IPS DF 4.7 (cell line): Measurements from ENCODE around the gene BAD.

Experiments
- DNase-seq: peaks from one replicate; pipeline ENCODE4 v3.0.0-alpha.2; 2013; ENCODE audit warnings: low spot score; ENCODE audit errors: extremely low read depth

Gene BAD

GRCh38 chr11:64297699-64298358 is 13.4 kb upstream of the BAD start:
- no peak for DNase-seq

DNA sequence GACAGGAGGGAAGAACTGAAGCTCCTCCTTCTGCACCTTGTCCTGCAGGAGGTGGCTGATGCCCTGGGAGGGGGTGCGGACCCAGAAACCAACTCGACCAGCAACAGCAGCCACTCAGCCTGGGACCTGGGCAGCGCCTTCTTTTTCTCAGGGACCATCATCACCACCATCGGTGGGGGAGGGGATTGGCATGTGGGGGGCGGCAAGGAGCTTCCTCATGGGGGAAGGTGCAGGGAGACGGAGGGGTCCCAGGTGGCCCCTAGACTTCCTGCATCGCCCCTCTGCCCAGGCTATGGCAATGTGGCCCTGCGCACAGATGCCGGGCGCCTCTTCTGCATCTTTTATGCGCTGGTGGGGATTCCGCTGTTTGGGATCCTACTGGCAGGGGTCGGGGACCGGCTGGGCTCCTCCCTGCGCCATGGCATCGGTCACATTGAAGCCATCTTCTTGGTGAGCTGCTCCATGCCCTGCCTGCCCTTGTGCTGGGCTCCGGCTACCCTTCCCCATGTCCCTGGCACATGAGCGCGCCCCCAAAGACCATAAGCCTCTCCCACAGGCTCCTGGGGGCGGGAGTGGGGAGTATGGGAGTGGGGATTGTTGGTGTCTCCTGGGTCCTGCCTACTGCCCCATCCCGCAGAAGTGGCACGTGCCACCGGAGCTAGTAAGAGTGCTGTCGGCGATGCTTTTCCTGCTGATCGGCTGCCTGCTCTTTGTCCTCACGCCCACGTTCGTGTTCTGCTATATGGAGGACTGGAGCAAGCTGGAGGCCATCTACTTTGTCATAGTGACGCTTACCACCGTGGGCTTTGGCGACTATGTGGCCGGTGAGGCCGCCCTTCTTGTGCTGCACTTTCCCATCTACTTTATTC is 12.6 kb upstream of the BAD start:
- DNase-seq = no peak

DNA sequence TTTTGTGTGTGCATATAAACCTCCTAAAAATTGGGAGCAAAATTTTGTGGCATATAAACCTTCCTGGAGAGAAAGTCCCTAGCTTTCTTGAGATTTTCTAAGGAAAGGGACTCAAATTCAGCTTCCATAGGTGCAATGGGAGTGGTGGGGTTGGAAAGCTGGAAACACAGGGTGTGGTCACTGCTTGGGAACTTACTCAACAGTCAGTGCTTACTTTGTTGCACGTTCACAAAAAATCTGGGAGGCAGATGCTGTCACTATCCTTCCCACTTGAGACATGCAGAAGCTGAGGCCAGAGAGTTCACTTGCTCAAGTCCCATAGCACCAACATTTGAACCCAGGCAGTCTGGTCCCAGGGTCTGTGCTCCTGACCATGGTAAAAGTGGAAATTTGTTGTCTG is 11.8 kb upstream of the BAD start:
- no peak for DNase-seq

- no peak for DNase-seq
These were observed 11.3 kb upstream of the BAD start for GRCh38 chr11:64295760-64296159.

DNA sequence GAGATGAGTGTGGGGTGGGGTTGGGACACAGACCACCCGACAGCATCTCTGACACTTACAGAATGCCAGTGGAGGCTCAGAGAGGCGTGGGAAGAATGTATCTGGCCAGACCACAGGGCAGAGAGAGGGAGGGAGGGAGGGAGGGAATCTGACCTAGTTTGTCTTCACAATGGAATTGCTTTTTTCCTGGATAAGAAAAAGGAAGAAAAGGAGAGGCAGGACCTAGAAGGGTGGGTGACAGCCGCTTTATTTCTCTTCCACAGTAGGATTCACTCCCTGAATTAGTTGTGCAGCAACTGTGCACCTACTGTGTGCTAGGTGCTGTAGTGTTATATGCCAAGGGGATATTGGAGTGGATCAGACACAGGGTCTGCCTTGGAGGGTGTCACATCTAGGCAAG is 10.3 kb upstream of the BAD start:
- DNase-seq = no peak

GRCh38 chr11:64292460-64293254 is 8.2 kb upstream of the BAD start:
- DNase-seq = no peak

- DNase-seq = no peak
These were observed 7.4 kb upstream of the BAD start for GRCh38 chr11:64291752-64292459.

DNA sequence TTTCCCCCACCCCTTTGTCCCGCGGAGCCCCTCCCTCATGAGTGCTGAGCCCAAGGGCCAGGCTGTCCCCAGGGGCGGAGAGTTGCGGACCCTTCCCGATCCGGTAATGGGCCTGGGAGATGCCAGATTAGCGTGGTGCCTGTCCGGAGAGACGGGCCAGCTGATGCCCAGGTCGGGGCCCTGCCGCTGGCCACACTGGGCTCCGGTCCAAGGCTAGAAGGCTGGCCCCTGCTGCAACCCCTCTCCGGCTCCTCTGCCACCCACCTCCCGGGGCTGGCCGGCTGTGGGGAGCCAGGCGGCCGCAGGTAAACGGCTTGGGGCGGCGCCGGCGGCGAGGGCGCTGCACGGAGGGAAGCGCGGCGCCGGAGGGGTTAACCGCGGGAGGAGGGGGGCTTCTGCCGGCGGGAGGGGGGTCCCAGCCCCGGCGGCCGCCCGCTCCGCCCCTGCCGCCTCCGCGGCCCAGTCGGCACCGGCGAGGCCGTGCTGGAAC is 6.8 kb upstream of the BAD start, which contains the start of gene KCNK4:
Gene KCNK4, plus strand, starts transcription at position 41 of the 490 bp plus-strand sequence. CDS start 1,717 bp downstream, outside the sequence.
- no peak for DNase-seq

DNA sequence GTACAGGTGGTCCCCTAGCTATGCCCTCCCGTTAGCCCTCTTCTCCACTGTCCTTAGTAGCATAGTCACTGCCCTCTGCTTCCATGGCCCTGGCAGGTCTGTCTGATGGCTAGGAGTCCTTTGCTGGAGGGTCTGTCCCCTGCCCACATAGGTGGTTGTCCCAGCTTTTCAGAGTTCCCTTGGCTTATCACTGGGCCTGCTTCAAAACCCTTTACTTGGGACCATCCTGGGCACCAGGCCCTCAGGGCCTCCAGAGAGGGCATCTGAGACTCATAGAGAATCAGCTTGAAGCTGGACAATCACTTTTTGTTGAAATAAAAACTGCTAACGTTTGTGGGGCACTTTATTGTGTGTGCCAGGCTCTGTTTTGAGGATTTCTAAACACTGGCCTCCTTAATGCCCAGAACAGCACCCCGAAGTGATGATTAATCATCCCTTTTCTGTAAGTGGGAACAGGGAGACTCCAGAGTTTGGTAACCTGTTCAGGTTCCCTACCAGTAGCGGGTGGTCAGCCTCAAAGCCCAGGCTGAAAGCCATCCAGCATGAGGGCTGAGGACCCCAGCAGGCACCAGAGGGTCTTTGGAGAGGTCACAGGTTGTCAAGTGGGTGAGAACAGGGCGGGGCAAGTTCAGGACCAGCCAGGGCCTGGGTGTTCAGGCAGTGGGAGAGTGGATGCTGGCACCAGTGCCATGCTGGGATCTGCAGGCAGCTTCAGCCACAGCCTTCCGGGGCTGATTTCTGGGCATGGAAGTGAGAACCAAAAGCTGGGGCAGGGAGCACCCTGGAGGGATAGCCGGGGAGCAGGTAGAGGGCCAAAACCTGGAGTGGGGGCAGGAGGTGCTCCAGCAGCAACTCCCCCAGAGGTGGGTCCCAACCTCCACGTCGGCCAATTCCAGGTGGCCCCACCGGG is 6.1 kb upstream of the BAD start:
- DNase-seq = no peak

- no peak for DNase-seq
These were observed 4.6 kb upstream of the BAD start for GRCh38 chr11:64289002-64289564.

- DNase-seq = no peak
These were observed 3.9 kb upstream of the BAD start for GRCh38 chr11:64288353-64288750.

DNA sequence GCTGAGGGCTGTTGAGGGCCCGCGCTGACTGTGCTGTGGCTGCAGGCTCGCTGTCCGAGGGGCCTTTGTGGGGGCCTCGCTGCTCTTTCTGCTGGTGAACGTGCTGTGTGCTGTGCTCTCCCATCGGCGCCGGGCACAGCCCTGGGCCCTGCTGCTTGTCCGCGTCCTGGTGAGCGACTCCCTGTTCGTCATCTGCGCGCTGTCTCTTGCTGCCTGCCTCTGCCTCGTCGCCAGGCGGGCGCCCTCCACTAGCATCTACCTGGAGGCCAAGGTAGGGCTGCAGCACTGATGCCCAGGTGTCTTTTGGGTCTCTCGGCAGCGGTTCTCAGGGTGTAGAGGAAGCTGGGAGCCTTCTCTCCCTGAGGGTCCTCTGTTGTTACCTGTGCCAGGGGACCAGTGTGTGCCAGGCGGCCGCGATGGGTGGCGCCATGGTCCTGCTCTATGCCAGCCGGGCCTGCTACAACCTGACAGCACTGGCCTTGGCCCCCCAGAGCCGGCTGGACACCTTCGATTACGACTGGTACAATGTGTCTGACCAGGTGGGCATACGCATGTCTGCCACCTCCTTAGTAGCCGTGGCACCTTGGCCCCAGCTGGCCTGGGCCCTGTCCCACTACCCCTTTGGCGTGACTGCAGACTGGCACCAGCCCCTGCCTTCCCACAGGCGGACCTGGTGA is 3.3 kb upstream of the BAD start:
- no peak for DNase-seq

DNA sequence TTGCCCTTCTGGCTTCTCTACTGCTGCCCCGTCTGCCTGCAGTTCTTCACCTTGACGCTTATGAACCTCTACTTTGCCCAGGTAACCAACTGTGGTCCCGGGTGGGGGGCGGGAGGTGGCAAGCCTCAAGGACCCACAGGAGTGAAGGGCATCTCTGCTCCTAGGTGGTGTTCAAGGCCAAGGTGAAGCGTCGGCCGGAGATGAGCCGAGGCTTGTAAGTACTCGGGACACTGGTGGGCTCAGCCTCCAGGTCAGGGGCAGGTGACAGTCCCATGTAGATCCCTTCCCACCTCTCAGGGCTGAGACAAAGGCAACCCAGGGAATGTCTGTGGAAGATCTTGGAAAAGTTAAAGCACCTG is 2.3 kb upstream of the BAD start:
- no peak for DNase-seq

GRCh38 chr11:64285885-64286800 is 1.7 kb upstream of the BAD start:
- DNase-seq = no peak

DNA sequence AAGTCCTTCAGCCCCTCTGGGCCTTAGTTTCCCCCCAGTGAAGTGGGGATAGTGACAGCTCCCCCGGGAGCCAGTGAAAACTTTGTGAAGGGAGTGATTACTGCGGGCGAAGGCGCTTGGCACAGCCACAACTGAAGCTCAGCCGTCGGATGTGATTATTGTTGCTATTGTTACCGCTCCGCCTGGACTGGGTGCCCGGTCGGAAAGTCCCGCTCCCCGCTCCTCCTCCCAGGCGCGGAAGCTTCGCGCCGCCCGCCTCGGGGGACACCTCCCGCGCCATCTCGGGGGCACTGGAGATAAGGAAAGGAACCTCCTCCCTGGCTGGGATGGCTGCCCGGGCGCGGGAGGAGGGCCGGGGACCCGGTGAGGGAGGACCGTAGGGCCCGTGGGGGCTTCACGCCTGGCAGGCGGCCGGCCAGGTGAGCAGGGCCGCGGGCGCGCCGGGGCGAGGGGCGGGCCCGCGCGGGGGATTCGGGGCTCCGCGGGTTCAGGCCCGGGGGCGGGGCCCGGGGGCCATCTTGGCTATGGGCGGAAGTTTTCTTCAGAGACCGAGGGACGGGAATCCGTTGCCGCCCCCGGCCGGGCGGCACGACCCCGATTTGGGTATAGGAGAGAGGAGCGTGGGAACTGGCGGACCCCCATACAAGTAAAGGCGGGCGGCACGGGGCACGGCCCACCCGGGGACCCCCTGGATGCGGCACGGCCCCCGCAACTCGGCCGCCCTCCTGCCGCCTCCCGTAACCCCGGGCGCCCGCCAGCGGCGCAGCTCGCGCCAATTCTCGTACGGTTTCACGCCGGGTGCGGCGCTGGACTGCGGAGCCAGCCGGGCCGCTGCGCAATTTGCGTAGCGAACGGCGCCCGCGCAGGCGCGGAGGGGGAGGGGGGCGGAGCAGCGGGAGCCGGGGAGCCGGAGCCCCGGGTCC is 758 bp upstream of the BAD start, which contains the start of gene GPR137:
Gene GPR137, plus strand, starts transcription at position 887 of the 923 bp plus-strand sequence. CDS start 677 bp downstream, outside the sequence.
- no peak for DNase-seq

DNA sequence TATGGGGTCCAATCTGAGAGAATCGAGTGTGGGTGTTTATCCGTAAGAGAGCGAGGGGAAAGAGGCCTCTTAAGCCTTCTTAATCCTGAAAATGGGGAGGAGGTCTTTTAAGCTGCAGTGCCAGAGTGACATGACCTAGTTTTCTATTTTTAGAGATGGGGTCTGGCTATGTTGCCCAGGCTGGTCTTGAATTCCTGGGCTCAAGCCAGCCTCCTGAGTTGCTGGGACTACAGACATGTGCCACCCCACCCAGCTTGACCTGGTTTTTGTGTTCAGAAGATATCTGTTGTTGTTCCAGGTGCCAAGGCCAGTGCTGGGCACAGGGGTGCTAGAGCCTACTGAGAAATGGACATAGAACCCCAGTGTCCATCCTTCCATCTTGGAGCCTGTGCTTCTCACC is 1.4 kb downstream of the BAD start:
- DNase-seq = no peak
